ENCODE results near the gene CDKL5.

The CDKL5 gene

GRCh38 chrX:18620349-18620748 lies 194.9 kb downstream of the CDKL5 start:
- H3K9me3 ChIP-seq (ENCODE audit: control insufficient read depth, low read length) = no peaks in the 10 kb centered on the region
- no peaks in the 10 kb centered on the region for H3K27me3 ChIP-seq (ENCODE audit: control insufficient read depth, insufficient read depth, low read length)
- peaks cover 24% of the 10 kb centered on the region for H3K4me1 ChIP-seq (ENCODE audit: control insufficient read depth, insufficient read depth, low read length)
- H3K9ac ChIP-seq (ENCODE audit: low read length) = no peak overlapping the region
- H3K36me3 ChIP-seq (ENCODE audit: control insufficient read depth, insufficient read depth, low read length) = no peaks in the 10 kb centered on the region
- no peak overlapping the region for H3K4me3 ChIP-seq (ENCODE audit: low read length)

DNA sequence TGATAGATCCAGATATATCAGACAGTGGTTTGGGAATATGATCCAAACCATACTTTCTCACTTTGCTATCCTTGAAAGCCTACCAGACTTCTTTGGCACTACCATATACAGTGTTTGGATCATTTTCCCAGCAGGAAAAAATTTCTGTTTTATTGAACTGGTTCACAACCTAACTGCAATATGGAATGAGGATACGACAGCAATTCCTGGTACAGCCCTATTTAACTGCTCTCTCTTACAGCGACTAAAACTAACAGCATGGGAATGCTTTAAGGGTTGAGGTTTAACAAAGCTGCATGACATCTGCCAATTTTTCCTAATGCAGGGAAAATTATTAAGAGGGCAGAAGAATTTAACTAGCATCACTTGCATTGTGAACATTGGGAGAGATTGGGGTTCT lies 199.2 kb downstream of the CDKL5 start:
- Histone ChIP-seq H3K36me3 (ENCODE audit: control insufficient read depth, insufficient read depth, low read length) (no peaks in the 10 kb centered on the region), H3K4me3 (ENCODE audit: low read length) (no peak overlapping the region), H3K9ac (ENCODE audit: low read length) (no peak overlapping the region), H3K27me3 (ENCODE audit: control insufficient read depth, insufficient read depth, low read length) (no peaks in the 10 kb centered on the region), H3K9me3 (ENCODE audit: control insufficient read depth, low read length) (no peaks in the 10 kb centered on the region), H3K4me1 (ENCODE audit: control insufficient read depth, insufficient read depth, low read length) (peaks cover 18% of the 10 kb centered on the region)

DNA sequence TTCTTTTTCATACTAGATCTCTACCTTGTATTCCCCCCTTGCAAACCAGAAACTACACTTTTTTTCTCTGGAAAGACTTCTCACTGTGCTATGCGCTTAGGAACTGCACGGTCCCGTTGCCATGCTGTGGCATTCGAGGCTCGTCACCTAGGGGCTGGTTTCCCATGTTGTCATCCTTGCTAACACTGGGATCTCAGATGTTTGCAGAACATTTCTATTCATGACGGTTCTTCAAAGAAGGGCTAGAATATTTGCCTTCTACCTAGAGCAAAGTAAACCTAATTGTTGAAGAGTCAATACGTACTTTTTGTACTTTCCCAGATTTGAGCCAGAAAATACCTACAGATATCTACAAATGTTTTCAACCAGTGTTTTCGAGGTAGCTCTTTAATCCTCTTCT lies 205.5 kb downstream of the CDKL5 start:
- Histone ChIP-seq H3K9ac (ENCODE audit: low read length) (no peak overlapping the region), H3K4me1 (ENCODE audit: control insufficient read depth, insufficient read depth, low read length) (no peaks in the 10 kb centered on the region), H3K36me3 (ENCODE audit: control insufficient read depth, insufficient read depth, low read length) (no peaks in the 10 kb centered on the region), H3K27me3 (ENCODE audit: control insufficient read depth, insufficient read depth, low read length) (no peaks in the 10 kb centered on the region), H3K9me3 (ENCODE audit: control insufficient read depth, low read length) (no peaks in the 10 kb centered on the region), H3K4me3 (ENCODE audit: low read length) (no peak overlapping the region)

DNA sequence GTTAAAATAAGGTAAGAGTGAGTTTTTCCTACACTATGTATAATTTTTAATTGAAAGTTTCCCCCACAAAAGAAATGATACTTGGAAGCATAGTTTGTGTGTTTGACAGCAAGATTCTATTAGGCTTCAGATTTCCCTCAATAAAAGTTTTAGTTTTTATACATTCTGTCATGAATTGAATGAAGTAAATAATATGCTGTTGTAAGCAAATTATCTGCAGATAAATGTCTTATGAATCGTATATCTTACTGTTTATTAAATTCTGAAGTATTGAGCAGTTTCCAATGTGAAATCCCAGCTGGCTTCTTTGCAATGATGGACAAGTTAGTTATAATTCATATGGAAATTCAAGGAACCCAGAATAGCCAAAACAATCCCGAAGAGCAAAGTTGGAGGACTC lies 213.0 kb downstream of the CDKL5 start:
- H3K9me3 ChIP-seq (ENCODE audit: control insufficient read depth, low read length) = no peaks in the 10 kb centered on the region
- no peaks in the 10 kb centered on the region for H3K27me3 ChIP-seq (ENCODE audit: control insufficient read depth, insufficient read depth, low read length)
- no peak overlapping the region for H3K9ac ChIP-seq (ENCODE audit: low read length)
- no peaks in the 10 kb centered on the region for H3K4me1 ChIP-seq (ENCODE audit: control insufficient read depth, insufficient read depth, low read length)
- no peak overlapping the region for H3K4me3 ChIP-seq (ENCODE audit: low read length)
- H3K36me3 ChIP-seq (ENCODE audit: control insufficient read depth, insufficient read depth, low read length) = no peaks in the 10 kb centered on the region

GRCh38 chrX:18639280-18639679 lies 213.9 kb downstream of the CDKL5 start:
- Histone ChIP-seq H3K9me3 (ENCODE audit: control insufficient read depth, low read length) (no peaks in the 10 kb centered on the region), H3K4me3 (ENCODE audit: low read length) (no peak overlapping the region), H3K9ac (ENCODE audit: low read length) (no peak overlapping the region), H3K36me3 (ENCODE audit: control insufficient read depth, insufficient read depth, low read length) (no peaks in the 10 kb centered on the region), H3K4me1 (ENCODE audit: control insufficient read depth, insufficient read depth, low read length) (no peaks in the 10 kb centered on the region), H3K27me3 (ENCODE audit: control insufficient read depth, insufficient read depth, low read length) (no peaks in the 10 kb centered on the region)

GRCh38 chrX:18640686-18641085 lies 215.3 kb downstream of the CDKL5 start:
- Histone ChIP-seq H3K9me3 (ENCODE audit: control insufficient read depth, low read length) (no peaks in the 10 kb centered on the region), H3K36me3 (ENCODE audit: control insufficient read depth, insufficient read depth, low read length) (no peaks in the 10 kb centered on the region), H3K9ac (ENCODE audit: low read length) (no peak overlapping the region), H3K27me3 (ENCODE audit: control insufficient read depth, insufficient read depth, low read length) (no peaks in the 10 kb centered on the region), H3K4me3 (ENCODE audit: low read length) (no peak overlapping the region), H3K4me1 (ENCODE audit: control insufficient read depth, insufficient read depth, low read length) (no peaks in the 10 kb centered on the region)

DNA sequence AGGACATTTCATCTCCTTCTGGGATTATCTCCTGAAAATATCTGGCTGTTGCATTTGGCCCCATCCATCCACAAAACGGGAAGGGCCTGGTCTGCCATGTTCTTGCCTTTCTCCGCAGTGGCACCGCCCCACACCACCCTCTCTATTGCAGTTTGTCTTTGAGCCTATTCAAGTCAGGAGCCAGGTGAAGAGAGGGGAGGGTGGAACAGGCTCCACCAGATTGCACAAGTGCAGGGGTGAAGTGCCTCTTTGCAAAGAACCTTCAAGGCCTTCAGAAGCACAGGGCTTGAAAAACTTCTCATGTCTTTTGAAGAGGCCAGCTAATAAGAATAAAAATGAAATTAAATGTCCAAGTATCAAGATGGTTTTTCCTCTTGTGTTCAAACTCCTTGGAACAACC lies 217.8 kb downstream of the CDKL5 start:
- Histone ChIP-seq H3K9ac (ENCODE audit: low read length) (no peak overlapping the region), H3K4me3 (ENCODE audit: low read length) (no peak overlapping the region), H3K27me3 (ENCODE audit: control insufficient read depth, insufficient read depth, low read length) (no peaks in the 10 kb centered on the region), H3K9me3 (ENCODE audit: control insufficient read depth, low read length) (no peaks in the 10 kb centered on the region), H3K4me1 (ENCODE audit: control insufficient read depth, insufficient read depth, low read length) (no peaks in the 10 kb centered on the region), H3K36me3 (ENCODE audit: control insufficient read depth, insufficient read depth, low read length) (no peaks in the 10 kb centered on the region)

- Histone ChIP-seq H3K36me3 (ENCODE audit: control insufficient read depth, insufficient read depth, low read length) (no peaks in the 10 kb centered on the region), H3K9me3 (ENCODE audit: control insufficient read depth, low read length) (no peaks in the 10 kb centered on the region), H3K4me1 (ENCODE audit: control insufficient read depth, insufficient read depth, low read length) (no peaks in the 10 kb centered on the region), H3K9ac (ENCODE audit: low read length) (no peak overlapping the region), H3K4me3 (ENCODE audit: low read length) (no peak overlapping the region), H3K27me3 (ENCODE audit: control insufficient read depth, insufficient read depth, low read length) (no peaks in the 10 kb centered on the region)
Observed at GRCh38 chrX:18643853-18644252, 218.4 kb downstream of the CDKL5 start.

DNA sequence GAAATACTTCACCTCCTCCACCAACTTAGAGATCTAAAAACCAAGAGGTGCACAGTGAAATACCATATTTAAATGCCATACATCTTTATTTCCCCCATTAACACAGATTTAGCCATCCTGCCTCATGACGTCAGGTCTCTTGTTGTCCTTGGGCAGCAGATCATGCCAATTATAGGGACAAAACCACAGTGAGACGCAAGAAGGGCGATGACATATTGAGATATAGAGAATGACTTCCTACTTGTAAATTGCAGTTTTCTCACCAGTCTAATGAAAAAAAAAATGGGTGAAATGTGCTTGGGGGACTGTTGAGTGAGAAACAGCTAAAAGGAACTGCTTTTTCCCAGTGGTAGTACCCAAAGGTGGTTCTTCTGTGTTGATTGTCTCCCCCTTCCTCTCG lies 222.2 kb downstream of the CDKL5 start:
- no peak overlapping the region for H3K9ac ChIP-seq (ENCODE audit: low read length)
- H3K9me3 ChIP-seq (ENCODE audit: control insufficient read depth, low read length) = no peaks in the 10 kb centered on the region
- H3K36me3 ChIP-seq (ENCODE audit: control insufficient read depth, insufficient read depth, low read length) = no peaks in the 10 kb centered on the region
- no peaks in the 10 kb centered on the region for H3K4me1 ChIP-seq (ENCODE audit: control insufficient read depth, insufficient read depth, low read length)
- H3K27me3 ChIP-seq (ENCODE audit: control insufficient read depth, insufficient read depth, low read length) = no peaks in the 10 kb centered on the region
- no peak overlapping the region for H3K4me3 ChIP-seq (ENCODE audit: low read length)

DNA sequence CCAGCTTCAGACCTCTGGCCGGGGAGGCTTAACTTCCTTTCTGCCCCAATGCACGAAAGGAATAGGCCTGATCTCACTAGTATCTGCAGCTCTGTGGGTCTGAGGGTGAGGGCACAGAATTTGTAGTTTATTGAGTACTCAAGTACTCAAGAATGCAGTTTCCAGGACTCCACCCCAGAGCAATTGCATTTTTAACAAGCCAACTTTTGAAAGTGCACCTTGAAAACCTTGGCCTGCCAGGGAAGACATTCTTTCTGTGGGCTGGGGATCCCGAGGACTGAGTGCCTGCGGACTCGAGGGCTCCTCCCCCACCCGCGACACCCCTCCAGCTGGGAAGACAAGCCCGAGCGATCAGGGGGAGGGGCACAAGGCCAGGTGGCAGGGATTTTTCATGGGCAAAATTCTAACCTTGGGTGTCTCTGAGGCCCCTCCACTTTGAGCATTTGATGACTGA lies 224.1 kb downstream of the CDKL5 start:
- H3K9me3 ChIP-seq (ENCODE audit: control insufficient read depth, low read length) = no peaks in the 10 kb centered on the region
- no peaks in the 10 kb centered on the region for H3K27me3 ChIP-seq (ENCODE audit: control insufficient read depth, insufficient read depth, low read length)
- H3K4me1 ChIP-seq (ENCODE audit: control insufficient read depth, insufficient read depth, low read length) = no peaks in the 10 kb centered on the region
- H3K9ac ChIP-seq (ENCODE audit: low read length) = no peak overlapping the region
- H3K36me3 ChIP-seq (ENCODE audit: control insufficient read depth, insufficient read depth, low read length) = no peaks in the 10 kb centered on the region
- H3K4me3 ChIP-seq (ENCODE audit: low read length) = no peak overlapping the region

GRCh38 chrX:18650662-18651061 lies 225.3 kb downstream of the CDKL5 start:
- Histone ChIP-seq H3K4me1 (ENCODE audit: control insufficient read depth, insufficient read depth, low read length) (no peaks in the 10 kb centered on the region), H3K27me3 (ENCODE audit: control insufficient read depth, insufficient read depth, low read length) (no peaks in the 10 kb centered on the region), H3K36me3 (ENCODE audit: control insufficient read depth, insufficient read depth, low read length) (no peaks in the 10 kb centered on the region), H3K4me3 (ENCODE audit: low read length) (no peak overlapping the region), H3K9ac (ENCODE audit: low read length) (no peak overlapping the region), H3K9me3 (ENCODE audit: control insufficient read depth, low read length) (no peaks in the 10 kb centered on the region)

DNA sequence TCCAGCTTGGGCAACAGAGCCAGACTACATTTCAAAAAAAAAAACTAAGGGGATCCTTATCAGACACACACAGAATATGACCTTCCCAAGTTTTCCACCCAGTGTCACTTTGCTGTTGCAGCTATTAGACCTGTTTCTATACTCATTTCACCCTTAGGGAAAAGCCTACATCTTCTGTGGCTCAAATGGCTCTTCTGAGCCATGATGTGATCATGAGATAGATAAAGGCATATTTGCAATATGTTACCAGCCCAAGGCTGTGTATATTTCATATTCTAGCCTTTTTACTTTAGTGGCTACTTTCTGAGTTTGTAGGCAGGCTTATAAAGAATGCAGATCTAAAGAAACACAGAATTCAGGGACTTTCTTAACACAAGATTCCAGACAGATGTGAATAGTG lies 227.2 kb downstream of the CDKL5 start:
- no peak overlapping the region for H3K9ac ChIP-seq (ENCODE audit: low read length)
- no peaks in the 10 kb centered on the region for H3K27me3 ChIP-seq (ENCODE audit: control insufficient read depth, insufficient read depth, low read length)
- no peak overlapping the region for H3K4me3 ChIP-seq (ENCODE audit: low read length)
- no peaks in the 10 kb centered on the region for H3K9me3 ChIP-seq (ENCODE audit: control insufficient read depth, low read length)
- H3K4me1 ChIP-seq (ENCODE audit: control insufficient read depth, insufficient read depth, low read length) = no peaks in the 10 kb centered on the region
- no peaks in the 10 kb centered on the region for H3K36me3 ChIP-seq (ENCODE audit: control insufficient read depth, insufficient read depth, low read length)
